Endothelial cell of umbilical vein (primary cell): ENCODE data around the gene TPTE2. TPM values are rescaled to one million over a fixed set of nuclear protein-coding genes. Genes with fewer than 3 reads are reported as not detected.

Source experiments
- BruUV-seq: library from RNA; stranded (reverse); fragments of 400-500 nt; replicated peaks from 2 replicates; lab custom pipeline; 2021; lab: Mats Ljungman, UMichigan
- CTCF ChIA-PET: fragments of 300-600, 350-600 bp; sonication (Branson Sonifier 250); formaldehyde crosslinking; loops from one replicate; lab custom pipeline; 2021; ENCODE audit warnings: antibody characterized with exemption, inconsistent platforms; lab: Charles Lee
- POLR2A ChIA-PET: fragments of 300-600, 350-600 bp; sonication (Branson Sonifier 250); formaldehyde crosslinking; loops from one replicate; lab custom pipeline; 2021; ENCODE audit warnings: antibody characterized with exemption, inconsistent platforms; lab: Charles Lee
- DNase-seq: peaks from one replicate; pipeline ENCODE4 v3.0.0-alpha.2; 2011; ENCODE audit warnings: low read depth, low spot score
- FAIRE-seq: peaks from 2 replicates; lab custom pipeline; 2011; peaks lifted over from hg19 to GRCh38; lab: Jason Lieb, UNC
- H2AFZ ChIP-seq: 2 replicates; pipeline ENCODE4 v1.6.0; 2012; ENCODE audit warnings: low read depth, low read length, control low read depth, inconsistent platforms
- H3K27ac ChIP-seq: 2 replicates; pipeline ENCODE4 v1.5.1; 2011; ENCODE audit warnings: low read depth, mild to moderate bottlenecking, control low read depth, low read length, moderate library complexity; ENCODE audit not compliant: insufficient read depth
- H3K27me3 ChIP-seq, 2 experiments: 2 replicates each; pipeline versions ENCODE4 v1.6.0 to v1.6.1; 2011; ENCODE audit warnings: low read length in 2 of 2, mixed read lengths in 1 of 2; ENCODE audit not compliant: control insufficient read depth in 2 of 2, insufficient read depth in 2 of 2
- H3K36me3 ChIP-seq, 2 experiments: 2 replicates in 1 of 2; 3 replicates in 1 of 2; pipeline ENCODE4 v1.5.1; 2011; ENCODE audit warnings: low read length in 2 of 2, mild to moderate bottlenecking in 1 of 2, moderate library complexity in 1 of 2; ENCODE audit not compliant: control insufficient read depth in 2 of 2, insufficient read depth in 2 of 2; ENCODE audit errors: extremely low read depth in 1 of 2
- H3K4me1 ChIP-seq: 3 replicates; pipeline ENCODE4 v1.5.1; 2011; ENCODE audit warnings: mild to moderate bottlenecking, low read length; ENCODE audit not compliant: control insufficient read depth, insufficient read depth; ENCODE audit errors: extremely low read depth
- H3K4me2 ChIP-seq: 2 replicates; pipeline ENCODE4 v1.6.1; 2011; ENCODE audit warnings: low read length, control low read depth, mixed read lengths; ENCODE audit not compliant: insufficient read depth
- H3K4me3 ChIP-seq, 3 experiments: fragments of 200-600 bp in 1 of 3; sonication (generic), shearing (Covaris generic) in 1 of 3; replicated peaks in 1 of 3; 2 replicates each; pipeline ENCODE4 v1.5.1; 2011 to 2016; ENCODE audit warnings: control low read depth in 3 of 3, low read length in 3 of 3, mild to moderate bottlenecking in 2 of 3, inconsistent platforms in 1 of 3, low read depth in 1 of 3, moderate library complexity in 1 of 3; ENCODE audit not compliant: insufficient read depth in 1 of 3
- H3K79me2 ChIP-seq: 2 replicates; pipeline ENCODE4 v1.6.0; 2012; ENCODE audit warnings: low read length, inconsistent platforms; ENCODE audit not compliant: control insufficient read depth, insufficient read depth
- H3K9ac ChIP-seq: replicated peaks from 2 replicates; pipeline ENCODE3; 2011; ENCODE audit warnings: low read length, control low read depth; ENCODE audit not compliant: insufficient read depth; ENCODE audit errors: extremely low read depth
- H3K9me1 ChIP-seq: replicated peaks from 3 replicates; pipeline ENCODE4 v1.6.0; 2011; ENCODE audit warnings: mild to moderate bottlenecking, low read length; ENCODE audit not compliant: control insufficient read depth, insufficient read depth; ENCODE audit errors: extremely low read depth
- H3K9me3 ChIP-seq: replicated peaks from 2 replicates; pipeline ENCODE4 v1.5.1; 2012; ENCODE audit warnings: low read length, inconsistent platforms; ENCODE audit not compliant: control insufficient read depth, insufficient read depth
- H4K20me1 ChIP-seq: replicated peaks from 2 replicates; pipeline ENCODE3; 2011; ENCODE audit warnings: mild to moderate bottlenecking, low read length; ENCODE audit not compliant: control insufficient read depth, insufficient read depth; ENCODE audit errors: extremely low read depth
- EZH2 ChIP-seq: IDR thresholded peaks from 2 replicates; pipeline ENCODE4 v1.6.1; 2012; ENCODE audit warnings: borderline replicate concordance, low read depth, mild to moderate bottlenecking, moderate library complexity, low read length, inconsistent platforms; ENCODE audit not compliant: severe bottlenecking
- FOS ChIP-seq: IDR thresholded peaks from 2 replicates; pipeline ENCODE4 v1.6.1; 2011; ENCODE audit warnings: mild to moderate bottlenecking, low read length, moderate library complexity, borderline replicate concordance; ENCODE audit not compliant: insufficient read depth
- GATA2 ChIP-seq: IDR thresholded peaks from 2 replicates; pipeline ENCODE4 v1.7.0; 2011; ENCODE audit warnings: low read depth, mild to moderate bottlenecking, moderate library complexity, mixed read lengths, low read length; ENCODE audit not compliant: insufficient read length, insufficient read depth
- JUN ChIP-seq: IDR thresholded peaks from 2 replicates; pipeline ENCODE4 v1.6.1; 2011; ENCODE audit warnings: borderline replicate concordance, low read depth; ENCODE audit not compliant: insufficient read length, insufficient read depth
- MYC ChIP-seq: IDR thresholded peaks from one replicate; pipeline ENCODE4 v1.6.1; 2011; ENCODE audit warnings: mild to moderate bottlenecking, low read depth, low read length
- POLR2A ChIP-seq: IDR thresholded peaks from 2 replicates; pipeline ENCODE4 v1.6.1; 2012; ENCODE audit warnings: low read depth, mild to moderate bottlenecking, control low read depth, low read length
- POLR2AphosphoS5 ChIP-seq: IDR thresholded peaks from 2 replicates; pipeline ENCODE4 v1.6.1; 2012; ENCODE audit warnings: low read depth, mild to moderate bottlenecking, control low read depth, low read length, moderate library complexity; ENCODE audit not compliant: insufficient read depth
- dilution Hi-C: fragments of 300-500 bp; cut with MboI; formaldehyde crosslinking; loops from one replicate; pipeline ENCODE4 v1.15.0; 2019; ENCODE audit warnings: low sequenced_read_pairs; ENCODE audit not compliant: extremely low pct_ligation_motif_present
- intact Hi-C: fragments of 100-400 bp; cut with micrococcal nuclease; formaldehyde crosslinking; loops from one replicate; pipeline ENCODE4 v1.10.0; 2022
- polyA plus RNA-seq, 4 experiments: library from polyadenylated mRNA; depleted of rRNA in 3 of 4; stranded (reverse) in 3 of 4; unstranded in 1 of 4; fragments of >200 nt; gene quantifications; 2 replicates each; pipeline versions ENCODE4 v1.2.1 to v1.2.3, GENCODE V29; 2011 to 2012; ENCODE audit warnings: missing spikeins in 1 of 4
- total RNA-seq: library from RNA; stranded (reverse); gene quantifications from 2 replicates; pipeline ENCODE4 v1.2.3, GENCODE V29; 2021
- TF ChIP-seq, protein P1 (sequence below), 2 donors: IDR thresholded peaks; 1 replicate in 1 of 2; 2 replicates in 1 of 2; pipeline ENCODE4 v1.5.1; 2011; ENCODE audit warnings: low read length in 2 of 2, mild to moderate bottlenecking in 2 of 2, moderate library complexity in 2 of 2, control low read depth in 1 of 2, inconsistent platforms in 1 of 2, low read depth in 1 of 2; ENCODE audit not compliant: insufficient read depth in 1 of 2; ENCODE audit errors: extremely low read depth in 1 of 2
- TF ChIP-seq, protein P2 (sequence below): IDR thresholded peaks from 2 replicates; pipeline ENCODE4 v1.6.1; 2011; ENCODE audit not compliant: insufficient read depth, insufficient read length

Gene TPTE2
- total and polyA plus RNA-seq, 2 donors (not counting 3 experiments of a cell fraction or from before 2014, with no cell fraction given): not detected

DNA sequence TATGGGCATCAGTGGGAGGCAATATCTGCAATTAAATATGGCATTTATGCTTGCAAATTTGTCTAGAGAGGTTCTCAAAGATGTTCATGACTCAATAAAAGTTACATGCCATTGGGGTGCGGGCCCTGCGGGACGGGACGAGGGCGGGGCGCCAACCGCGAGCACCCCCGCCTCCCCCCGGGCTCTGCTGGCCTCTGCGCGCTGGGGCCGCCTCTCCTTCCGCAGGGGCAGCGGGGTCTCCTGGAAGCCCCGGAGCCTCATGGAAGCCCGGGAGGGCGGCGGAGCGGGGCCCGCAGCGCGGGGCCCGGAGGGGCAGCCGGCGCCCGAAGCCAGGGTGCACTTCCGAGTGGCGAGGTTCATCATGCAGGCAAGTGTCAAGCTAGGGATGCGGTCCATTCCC lies 179.2 kb downstream of the TPTE2 start:
- no peak overlapping the region for H3K4me3 ChIP-seq
- intact Hi-C loops (no loop called here), dilution Hi-C loops (no loop called here)
- no peaks in the 10 kb centered on the region for H3K9me1 ChIP-seq
- no peak overlapping the region for H3K27ac ChIP-seq
- no peaks in the 10 kb centered on the region for H3K9me3 ChIP-seq
- ChIA-PET CTCF (no interaction called here), POLR2A (no interaction called here)
- H4K20me1 ChIP-seq: no peaks in the 10 kb centered on the region
- DNase-seq (no peak), FAIRE-seq (no peak)
- H3K9ac ChIP-seq: no peak overlapping the region
- H3K4me1 ChIP-seq: no peaks in the 10 kb centered on the region
- BruUV-seq: no TSS peak
- H3K4me2 ChIP-seq: no peak overlapping the region
- TF ChIP-seq MYC (no peak), EZH2 (no peak), FOS (no peak), POLR2A (no peak), GATA2 (no peak), POLR2AphosphoS5 (no peak), JUN (no peak)
- TF ChIP-seq, protein P1, sequence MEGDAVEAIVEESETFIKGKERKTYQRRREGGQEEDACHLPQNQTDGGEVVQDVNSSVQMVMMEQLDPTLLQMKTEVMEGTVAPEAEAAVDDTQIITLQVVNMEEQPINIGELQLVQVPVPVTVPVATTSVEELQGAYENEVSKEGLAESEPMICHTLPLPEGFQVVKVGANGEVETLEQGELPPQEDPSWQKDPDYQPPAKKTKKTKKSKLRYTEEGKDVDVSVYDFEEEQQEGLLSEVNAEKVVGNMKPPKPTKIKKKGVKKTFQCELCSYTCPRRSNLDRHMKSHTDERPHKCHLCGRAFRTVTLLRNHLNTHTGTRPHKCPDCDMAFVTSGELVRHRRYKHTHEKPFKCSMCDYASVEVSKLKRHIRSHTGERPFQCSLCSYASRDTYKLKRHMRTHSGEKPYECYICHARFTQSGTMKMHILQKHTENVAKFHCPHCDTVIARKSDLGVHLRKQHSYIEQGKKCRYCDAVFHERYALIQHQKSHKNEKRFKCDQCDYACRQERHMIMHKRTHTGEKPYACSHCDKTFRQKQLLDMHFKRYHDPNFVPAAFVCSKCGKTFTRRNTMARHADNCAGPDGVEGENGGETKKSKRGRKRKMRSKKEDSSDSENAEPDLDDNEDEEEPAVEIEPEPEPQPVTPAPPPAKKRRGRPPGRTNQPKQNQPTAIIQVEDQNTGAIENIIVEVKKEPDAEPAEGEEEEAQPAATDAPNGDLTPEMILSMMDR (IDR thresholded peaks at IDR 0.05; ENCODE audit: extremely low read depth in 1 of 2, insufficient read depth in 1 of 2, low read depth in 1 of 2, low read length in 2 of 2): no peak
- TF ChIP-seq, protein P2, sequence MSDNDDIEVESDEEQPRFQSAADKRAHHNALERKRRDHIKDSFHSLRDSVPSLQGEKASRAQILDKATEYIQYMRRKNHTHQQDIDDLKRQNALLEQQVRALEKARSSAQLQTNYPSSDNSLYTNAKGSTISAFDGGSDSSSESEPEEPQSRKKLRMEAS: no peak
- no peaks in the 10 kb centered on the region for H3K36me3 ChIP-seq
- no peaks in the 10 kb centered on the region for H3K79me2 ChIP-seq
- H2AFZ ChIP-seq: no peak overlapping the region
- no peaks in the 10 kb centered on the region for H3K27me3 ChIP-seq

Other genes starting within 250 kb of the TPTE2 start
- 27.5 and 31.5 TPM in 2 replicates for gene MPHOSPH8, start 72.1 kb upstream of the TPTE2 start, total RNA-seq
- gene MPHOSPH8, start 72.1 kb upstream of the TPTE2 start, polyA plus RNA-seq: 15.7 and 16.2 TPM in 2 replicates
- gene PSPC1, start 221.4 kb upstream of the TPTE2 start, total RNA-seq: 55.7 and 59.1 TPM in 2 replicates
- 22.1 and 22.8 TPM in 2 replicates for gene PSPC1, start 221.4 kb upstream of the TPTE2 start, polyA plus RNA-seq